A673 (cell line): Measurements from ENCODE around the gene TNFRSF6B. TPM values are rescaled to one million over a fixed set of nuclear protein-coding genes. Genes with fewer than 3 reads are reported as not detected.

Source experiments
- BruUV-seq: library from RNA; stranded (reverse); fragments of 400-500 nt; replicated peaks from 2 replicates; lab custom pipeline; 2021; lab: Mats Ljungman, UMichigan
- CTCF ChIA-PET: fragments of 300-600 bp; sonication (Branson Sonifier 250); formaldehyde crosslinking; loops from one replicate; lab custom pipeline; 2022; ENCODE audit warnings: antibody characterized with exemption; lab: Charles Lee
- POLR2A ChIA-PET: fragments of 300-600 bp; sonication (Branson Sonifier 250); formaldehyde crosslinking; loops from one replicate; lab custom pipeline; 2022; ENCODE audit warnings: antibody characterized with exemption; ENCODE audit not compliant: low non-redundant PET; lab: Charles Lee
- DNase-seq: peaks from one replicate; pipeline ENCODE4 v3.0.0-alpha.2; 2015; ENCODE audit warnings: low spot score
- H3K27ac ChIP-seq: fragments of 200-600 bp; sonication (generic); 2 replicates; pipeline ENCODE4 v1.5.1; 2016; ENCODE audit warnings: mixed run types, low read depth, mild to moderate bottlenecking, mixed read lengths, antibody characterized with exemption, low read length; ENCODE audit not compliant: poor library complexity, severe bottlenecking
- H3K27me3 ChIP-seq: fragments of 200-600 bp; sonication (generic); replicated peaks from 2 replicates; pipeline ENCODE4 v1.6.1; 2017; ENCODE audit warnings: mixed run types, low read depth, mild to moderate bottlenecking, mixed read lengths, antibody characterized with exemption, low read length; ENCODE audit not compliant: insufficient read depth, poor library complexity
- H3K36me3 ChIP-seq: fragments of 200-600 bp; sonication (generic); 2 replicates; pipeline ENCODE4 v1.6.1; 2016; ENCODE audit warnings: mixed run types, mild to moderate bottlenecking, mixed read lengths, antibody characterized with exemption, low read length; ENCODE audit not compliant: insufficient read depth, poor library complexity, severe bottlenecking
- H3K4me1 ChIP-seq: fragments of 200-600 bp; sonication (generic); 2 replicates; pipeline ENCODE4 v1.6.1; 2017; ENCODE audit warnings: mixed run types, mild to moderate bottlenecking, mixed read lengths, antibody characterized with exemption, low read length; ENCODE audit not compliant: insufficient read depth, poor library complexity, severe bottlenecking
- H3K4me3 ChIP-seq: fragments of 200-600 bp; sonication (generic); 2 replicates; pipeline ENCODE4 v1.5.1; 2016; ENCODE audit warnings: low read depth, mixed run types, mild to moderate bottlenecking, mixed read lengths, low read length; ENCODE audit not compliant: poor library complexity, severe bottlenecking
- H3K9me3 ChIP-seq: fragments of 200-600 bp; sonication (generic); 2 replicates; pipeline ENCODE4 v1.6.1; 2016; ENCODE audit warnings: mixed run types, low read depth, mild to moderate bottlenecking, mixed read lengths, antibody characterized with exemption, low read length; ENCODE audit not compliant: poor library complexity, severe bottlenecking
- EZH2 ChIP-seq: fragments of 200-600 bp; sonication (generic); IDR thresholded peaks from 2 replicates; pipeline ENCODE4 v1.6.1; 2017; ENCODE audit warnings: borderline replicate concordance, low read depth, mild to moderate bottlenecking, mixed read lengths, antibody characterized with exemption, low read length; ENCODE audit not compliant: poor library complexity, severe bottlenecking
- intact Hi-C: fragments of 100-400 bp; cut with micrococcal nuclease; formaldehyde crosslinking; loops from one replicate; pipeline ENCODE4 v1.10.0; 2022; ENCODE audit not compliant: unreplicated experiment
- total RNA-seq: library from RNA; stranded (reverse); gene quantifications from 2 replicates; pipeline ENCODE4 v1.2.3, GENCODE V29; 2021
- TF ChIP-seq, protein P1 (sequence below): fragments of 300-800, 200-600 bp; sonication (generic); conservative IDR thresholded peaks from 2 replicates; pipeline ENCODE4 v1.5.1; 2017; ENCODE audit warnings: low read depth, mild to moderate bottlenecking, antibody characterized with exemption, low read length, moderate library complexity, mixed read lengths

The TNFRSF6B gene
- total RNA-seq, 1 experiment from 2014 or later = not detected

DNA sequence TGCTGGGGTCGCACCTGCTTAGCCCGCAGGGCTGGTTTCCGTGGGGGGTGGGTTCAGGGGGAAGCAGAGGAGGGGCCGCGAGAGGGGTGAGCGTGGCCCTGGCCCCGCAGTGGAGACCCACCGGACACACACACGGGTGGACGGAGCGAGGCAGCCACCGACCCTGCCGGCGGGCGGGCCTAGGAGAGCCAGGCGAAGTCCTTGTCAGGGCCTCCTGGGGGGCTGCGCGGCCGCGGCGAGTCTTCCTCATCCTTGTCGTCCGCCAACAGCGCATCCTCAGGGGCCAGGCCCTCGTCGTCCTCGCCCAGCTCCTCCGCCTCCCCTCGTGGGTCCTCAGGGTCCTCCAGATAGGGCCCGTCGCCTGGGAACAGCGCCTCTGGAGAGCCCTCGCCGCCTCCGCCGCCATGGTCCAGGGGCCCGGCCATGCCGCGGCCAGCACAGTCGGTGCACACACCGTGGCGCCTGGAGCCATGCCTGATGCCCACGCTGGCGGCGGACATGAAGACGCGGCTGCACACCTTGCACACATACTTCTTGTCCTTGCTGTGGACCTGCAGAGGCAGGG is 50.4 kb downstream of the TNFRSF6B start:
- TF ChIP-seq, protein P1, sequence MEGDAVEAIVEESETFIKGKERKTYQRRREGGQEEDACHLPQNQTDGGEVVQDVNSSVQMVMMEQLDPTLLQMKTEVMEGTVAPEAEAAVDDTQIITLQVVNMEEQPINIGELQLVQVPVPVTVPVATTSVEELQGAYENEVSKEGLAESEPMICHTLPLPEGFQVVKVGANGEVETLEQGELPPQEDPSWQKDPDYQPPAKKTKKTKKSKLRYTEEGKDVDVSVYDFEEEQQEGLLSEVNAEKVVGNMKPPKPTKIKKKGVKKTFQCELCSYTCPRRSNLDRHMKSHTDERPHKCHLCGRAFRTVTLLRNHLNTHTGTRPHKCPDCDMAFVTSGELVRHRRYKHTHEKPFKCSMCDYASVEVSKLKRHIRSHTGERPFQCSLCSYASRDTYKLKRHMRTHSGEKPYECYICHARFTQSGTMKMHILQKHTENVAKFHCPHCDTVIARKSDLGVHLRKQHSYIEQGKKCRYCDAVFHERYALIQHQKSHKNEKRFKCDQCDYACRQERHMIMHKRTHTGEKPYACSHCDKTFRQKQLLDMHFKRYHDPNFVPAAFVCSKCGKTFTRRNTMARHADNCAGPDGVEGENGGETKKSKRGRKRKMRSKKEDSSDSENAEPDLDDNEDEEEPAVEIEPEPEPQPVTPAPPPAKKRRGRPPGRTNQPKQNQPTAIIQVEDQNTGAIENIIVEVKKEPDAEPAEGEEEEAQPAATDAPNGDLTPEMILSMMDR = no peak
- TF ChIP-seq EZH2 = no peak
- CTCF ChIA-PET = no interaction called here
- Histone ChIP-seq H3K36me3 (peaks cover 19% of the 10 kb centered on the region), H3K27ac (no peak overlapping the region), H3K4me1 (peaks cover 4% of the 10 kb centered on the region), H3K9me3 (no peaks in the 10 kb centered on the region), H3K4me3 (no peak overlapping the region), H3K27me3 (no peaks in the 10 kb centered on the region)
- DNase-seq = no peak
- POLR2A ChIA-PET = no interaction called here
- intact Hi-C loops = no loop called here
- BruUV-seq = no TSS peak

DNA sequence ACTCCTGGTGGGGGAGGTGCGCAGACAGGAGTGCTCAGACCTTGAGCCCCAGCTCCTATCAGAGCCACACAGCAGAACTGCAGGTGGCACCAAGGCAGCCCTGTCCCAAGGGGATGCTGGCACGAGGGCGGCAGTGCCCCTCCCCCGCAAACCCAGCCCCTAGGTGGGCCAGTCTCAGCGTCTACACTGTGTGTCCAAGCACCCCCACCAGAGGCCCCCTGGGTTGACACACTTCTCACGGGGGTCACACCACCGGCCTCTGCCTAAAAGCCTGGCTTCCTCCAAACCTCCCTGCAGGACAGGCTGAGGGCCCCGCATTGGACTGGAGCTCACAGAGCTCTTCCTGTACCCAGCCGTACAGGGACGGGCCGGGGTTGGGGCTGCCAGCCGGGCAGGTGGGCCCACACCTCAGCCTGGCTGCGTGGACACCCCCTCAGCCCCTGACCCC is 51.2 kb downstream of the TNFRSF6B start:
- POLR2A ChIA-PET = no interaction called here

More for the DNA sequence above, 51.2 kb downstream of the TNFRSF6B start:
- H3K36me3 ChIP-seq = peaks cover 10% of the 10 kb centered on the region
- H3K4me3 ChIP-seq = no peak overlapping the region
- H3K27ac ChIP-seq = no peak overlapping the region
- H3K27me3 ChIP-seq = no peaks in the 10 kb centered on the region
- intact Hi-C loops = no loop called here
- no peak for DNase-seq
- no peaks in the 10 kb centered on the region for H3K4me1 ChIP-seq
- BruUV-seq = no TSS peak
- CTCF ChIA-PET = no interaction called here
- TF ChIP-seq, protein P1 = no peak
- no peak for TF ChIP-seq EZH2
- H3K9me3 ChIP-seq = no peaks in the 10 kb centered on the region

Other genes with a start within 250 kb of the TNFRSF6B start
- 6.6 and 15.1 TPM in 2 replicates for gene KCNQ2, start 224.0 kb upstream of the TNFRSF6B start, total RNA-seq
- 7.5 and 13.7 TPM in 2 replicates for gene EEF1A2, start 197.6 kb upstream of the TNFRSF6B start, total RNA-seq
- 148 and 176 TPM in 2 replicates for gene PPDPF, start 175.9 kb upstream of the TNFRSF6B start, total RNA-seq
- not detected in 2 replicates for gene PTK6, start 159.3 kb upstream of the TNFRSF6B start, total RNA-seq
- not detected in 2 replicates for gene SRMS, start 148.9 kb upstream of the TNFRSF6B start, total RNA-seq
- gene FNDC11, start 142.5 kb upstream of the TNFRSF6B start, total RNA-seq = 0.21 and 0.37 TPM in 2 replicates
- 21.0 and 27.2 TPM in 2 replicates for gene HELZ2, start 122.4 kb upstream of the TNFRSF6B start, total RNA-seq
- 12.8 and 14.2 TPM in 2 replicates for gene GMEB2, start 69.6 kb upstream of the TNFRSF6B start, total RNA-seq
- gene STMN3, start 43.2 kb upstream of the TNFRSF6B start, total RNA-seq = 115 and 128 TPM in 2 replicates
- gene RTEL1, start 38.3 kb upstream of the TNFRSF6B start, total RNA-seq = 45.6 and 47.8 TPM in 2 replicates
- 38.9 and 41.1 TPM in 2 replicates for gene ARFRP1, start 11.3 kb downstream of the TNFRSF6B start, total RNA-seq
- gene ZGPAT, start 11.4 kb downstream of the TNFRSF6B start, total RNA-seq = 28.2 and 28.3 TPM in 2 replicates
- 15.1 and 16.3 TPM in 2 replicates for gene LIME1, start 40.0 kb downstream of the TNFRSF6B start, total RNA-seq
- 45.8 and 71.0 TPM in 2 replicates for gene SLC2A4RG, start 43.1 kb downstream of the TNFRSF6B start, total RNA-seq
- 0.96 and 1.1 TPM in 2 replicates for gene ZBTB46, start 134.6 kb downstream of the TNFRSF6B start, total RNA-seq
- gene ABHD16B, start 164.8 kb downstream of the TNFRSF6B start, total RNA-seq = not detected in 2 replicates
- 80.1 and 89.9 TPM in 2 replicates for gene TPD52L2, start 168.6 kb downstream of the TNFRSF6B start, total RNA-seq
- gene DNAJC5, start 198.5 kb downstream of the TNFRSF6B start, total RNA-seq = 43.6 and 44.9 TPM in 2 replicates